WERI-Rb-1 (cell line): ENCODE results near the gene SLC13A3.
"Not testable (repeated sequence)": the region's sequence is repeated elsewhere in the genome, so short reads cannot be mapped to it uniquely, and the experiment has no call there.

Experiments used
- DNase-seq: peaks from one replicate; pipeline ENCODE4 v3.0.0-alpha.2; 2020
- H3K27ac ChIP-seq: fragments of 250-450 bp; sonication (Bioruptor Pico); 2 replicates; pipeline ENCODE4 v1.5.1; 2020; ENCODE audit warnings: mild to moderate bottlenecking, moderate library complexity
- H3K27me3 ChIP-seq: fragments of 250-450 bp; sonication (Bioruptor Pico); 2 replicates; pipeline ENCODE4 v1.5.1; 2021; ENCODE audit warnings: mild to moderate bottlenecking, low read depth, moderate library complexity; ENCODE audit not compliant: insufficient read depth, severe bottlenecking
- H3K36me3 ChIP-seq: fragments of 250-450 bp; sonication (Bioruptor Pico); 2 replicates; pipeline ENCODE4 v1.5.1; 2020; ENCODE audit warnings: mild to moderate bottlenecking, moderate library complexity
- H3K4me3 ChIP-seq: 2 replicates; pipeline ENCODE4 v1.5.1; 2011; ENCODE audit warnings: low read depth, mild to moderate bottlenecking, control low read depth, low read length
- H3K9me3 ChIP-seq: fragments of 250-450 bp; sonication (Bioruptor Pico); 2 replicates; pipeline ENCODE4 v1.5.1; 2021; ENCODE audit warnings: mild to moderate bottlenecking, moderate library complexity; ENCODE audit not compliant: severe bottlenecking
- TF ChIP-seq, protein P1 (sequence below): IDR thresholded peaks from 2 replicates; pipeline ENCODE4 v1.5.1; 2011; ENCODE audit warnings: low read depth, mild to moderate bottlenecking, control low read depth, inconsistent platforms, low read length

Gene SLC13A3

DNA sequence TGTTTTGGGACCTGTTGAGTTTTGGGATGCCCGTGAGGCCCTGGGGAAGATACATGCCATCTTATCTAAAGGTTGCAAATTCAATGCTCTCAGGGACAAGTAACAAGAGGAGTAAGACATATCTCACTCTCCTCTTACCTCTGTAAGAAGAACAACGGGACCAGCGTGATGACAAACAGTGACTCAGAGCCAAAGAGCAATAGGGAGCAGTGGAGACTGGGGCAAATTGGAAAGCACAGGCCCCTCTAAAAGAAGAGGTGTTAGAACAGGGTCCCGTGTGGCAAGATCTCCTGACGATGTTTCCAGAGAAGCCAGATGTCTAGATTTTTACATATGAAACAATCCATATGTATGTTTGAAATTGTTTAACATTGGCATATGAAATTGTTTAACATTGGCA, 26.3 kb upstream of the SLC13A3 start:
- DNase-seq, result no peak
- no peak overlapping the region for H3K4me3 ChIP-seq
- H3K36me3 ChIP-seq, result peaks cover 4% of the 10 kb centered on the region
- no peaks in the 10 kb centered on the region for H3K27me3 ChIP-seq
- TF ChIP-seq, protein P1, sequence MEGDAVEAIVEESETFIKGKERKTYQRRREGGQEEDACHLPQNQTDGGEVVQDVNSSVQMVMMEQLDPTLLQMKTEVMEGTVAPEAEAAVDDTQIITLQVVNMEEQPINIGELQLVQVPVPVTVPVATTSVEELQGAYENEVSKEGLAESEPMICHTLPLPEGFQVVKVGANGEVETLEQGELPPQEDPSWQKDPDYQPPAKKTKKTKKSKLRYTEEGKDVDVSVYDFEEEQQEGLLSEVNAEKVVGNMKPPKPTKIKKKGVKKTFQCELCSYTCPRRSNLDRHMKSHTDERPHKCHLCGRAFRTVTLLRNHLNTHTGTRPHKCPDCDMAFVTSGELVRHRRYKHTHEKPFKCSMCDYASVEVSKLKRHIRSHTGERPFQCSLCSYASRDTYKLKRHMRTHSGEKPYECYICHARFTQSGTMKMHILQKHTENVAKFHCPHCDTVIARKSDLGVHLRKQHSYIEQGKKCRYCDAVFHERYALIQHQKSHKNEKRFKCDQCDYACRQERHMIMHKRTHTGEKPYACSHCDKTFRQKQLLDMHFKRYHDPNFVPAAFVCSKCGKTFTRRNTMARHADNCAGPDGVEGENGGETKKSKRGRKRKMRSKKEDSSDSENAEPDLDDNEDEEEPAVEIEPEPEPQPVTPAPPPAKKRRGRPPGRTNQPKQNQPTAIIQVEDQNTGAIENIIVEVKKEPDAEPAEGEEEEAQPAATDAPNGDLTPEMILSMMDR, result no peak
- no peaks in the 10 kb centered on the region for H3K9me3 ChIP-seq
- H3K27ac ChIP-seq, result no peak overlapping the region

DNA sequence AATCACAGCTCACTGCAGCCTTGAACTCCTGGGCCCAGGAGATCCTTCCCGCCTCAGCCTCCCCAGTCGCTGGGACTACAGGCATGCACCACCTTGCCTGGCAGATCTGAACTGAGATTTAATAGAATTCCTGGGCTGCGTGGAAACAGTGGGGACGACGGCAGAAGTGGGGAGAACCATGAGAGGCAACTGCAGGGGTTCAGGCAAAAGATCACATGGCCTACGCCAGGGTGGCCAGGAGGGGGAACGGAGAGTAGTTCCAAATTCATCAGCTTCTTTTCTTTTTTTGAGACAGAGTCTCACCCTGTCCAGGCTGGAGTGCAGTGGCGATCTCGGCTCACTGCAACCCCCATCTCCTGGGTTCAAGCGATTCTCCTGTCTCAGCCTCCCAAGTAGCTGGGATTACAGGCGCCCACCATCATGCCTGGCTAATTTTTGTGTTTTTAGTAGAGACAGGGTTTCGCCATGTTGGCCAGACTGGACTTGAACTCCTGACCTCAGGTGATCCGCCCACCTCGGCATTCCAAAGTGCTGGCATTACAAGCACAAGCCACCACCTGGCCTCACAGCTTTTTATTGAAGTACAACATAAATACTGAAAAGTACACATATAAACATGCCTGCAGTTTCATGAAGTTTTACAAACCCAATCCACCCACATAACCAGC, 25.5 kb upstream of the SLC13A3 start:
- H3K36me3 ChIP-seq, DNase-seq, H3K4me3 ChIP-seq, H3K27ac ChIP-seq, H3K27me3 ChIP-seq, H3K9me3 ChIP-seq: not testable (repeated sequence)

DNA sequence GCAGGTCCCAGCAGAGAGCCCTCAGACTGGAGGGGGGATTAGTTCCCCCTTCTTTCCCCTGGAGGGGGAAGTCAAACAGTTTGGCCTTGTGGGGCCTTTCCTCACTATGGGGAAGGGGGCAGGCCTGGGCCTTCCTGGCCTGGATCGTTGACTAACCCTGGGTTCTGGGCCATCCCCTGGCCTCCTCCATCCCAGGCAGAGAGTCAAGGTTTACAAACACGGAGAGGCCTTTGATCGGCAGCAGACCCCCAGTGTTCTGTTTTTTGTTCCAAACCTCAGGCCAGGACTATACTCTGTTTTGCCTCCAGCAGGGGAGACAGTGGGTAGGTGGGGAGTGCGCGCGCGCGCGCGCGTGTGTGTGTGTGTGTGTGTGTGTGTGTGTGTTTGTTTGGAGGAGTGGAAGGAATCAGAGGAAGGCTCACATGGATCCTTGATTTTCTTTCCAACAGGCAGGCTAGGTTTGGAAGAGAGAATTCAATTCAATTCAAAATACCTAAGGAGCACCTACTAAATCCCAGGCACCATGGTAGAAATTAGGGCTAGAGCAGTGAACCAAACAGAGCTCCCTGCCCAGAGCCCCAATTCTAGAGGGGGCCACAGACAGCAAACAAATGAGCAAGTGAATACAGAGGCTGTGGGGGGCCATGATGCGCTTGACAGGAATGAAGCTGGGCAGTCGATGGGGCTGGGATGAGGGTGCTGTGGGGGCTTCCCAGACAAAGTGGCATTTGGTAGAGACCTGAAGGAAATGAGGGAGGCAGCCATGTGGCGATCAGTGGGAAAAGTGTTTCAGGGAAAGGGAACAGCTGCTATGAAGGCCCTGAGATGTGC, 23.2 kb upstream of the SLC13A3 start:
- Histone ChIP-seq H3K27ac (no peak overlapping the region), H3K4me3 (no peak overlapping the region), H3K36me3 (no peaks in the 10 kb centered on the region), H3K27me3 (no peaks in the 10 kb centered on the region), H3K9me3 (no peaks in the 10 kb centered on the region)
- no peak for DNase-seq
- TF ChIP-seq, protein P1, result no peak

DNA sequence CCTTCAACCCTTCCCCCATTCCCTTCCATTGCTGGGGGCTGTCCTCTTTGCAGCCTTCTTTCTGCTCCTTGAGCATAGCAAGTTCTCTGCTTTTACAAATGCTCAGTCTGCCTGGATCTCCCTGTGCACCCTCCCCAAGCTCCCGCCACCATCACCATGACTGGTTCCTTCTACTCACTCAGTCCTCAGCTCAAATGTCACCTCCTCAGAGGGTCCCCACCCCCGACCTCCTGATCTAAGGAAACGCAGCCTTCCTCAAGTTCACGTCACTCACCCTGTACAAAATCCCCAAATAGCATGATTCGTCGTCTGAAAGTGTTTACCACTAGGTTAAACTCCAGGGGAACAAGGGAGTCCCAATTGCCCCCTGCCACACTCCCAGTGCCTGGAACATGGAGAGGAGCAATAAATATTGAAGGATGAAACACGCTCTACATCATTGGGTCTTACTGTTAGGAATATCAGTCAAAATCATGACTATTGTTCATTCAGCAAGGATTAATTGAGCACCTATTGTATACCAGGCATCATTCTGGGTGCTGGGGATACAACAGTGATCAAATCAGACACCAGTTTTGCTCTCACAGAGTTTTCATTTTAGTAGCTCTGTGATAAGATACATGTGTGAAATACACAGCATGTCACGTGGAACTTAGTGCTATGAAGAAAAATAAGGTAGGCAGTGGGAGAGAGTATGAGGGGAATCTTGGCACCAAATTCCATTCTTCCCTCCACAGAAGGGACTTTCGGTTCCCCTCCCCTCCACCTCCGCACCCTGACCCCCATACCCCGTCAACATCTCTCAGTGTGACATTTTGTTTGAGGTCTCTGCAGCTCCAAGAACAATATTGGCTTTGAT, 22.4 kb upstream of the SLC13A3 start:
- TF ChIP-seq, protein P1, result no peak
- DNase-seq, result no peak
- no peaks in the 10 kb centered on the region for H3K27me3 ChIP-seq
- no peaks in the 10 kb centered on the region for H3K9me3 ChIP-seq
- no peaks in the 10 kb centered on the region for H3K36me3 ChIP-seq
- no peak overlapping the region for H3K27ac ChIP-seq
- no peak overlapping the region for H3K4me3 ChIP-seq

DNA sequence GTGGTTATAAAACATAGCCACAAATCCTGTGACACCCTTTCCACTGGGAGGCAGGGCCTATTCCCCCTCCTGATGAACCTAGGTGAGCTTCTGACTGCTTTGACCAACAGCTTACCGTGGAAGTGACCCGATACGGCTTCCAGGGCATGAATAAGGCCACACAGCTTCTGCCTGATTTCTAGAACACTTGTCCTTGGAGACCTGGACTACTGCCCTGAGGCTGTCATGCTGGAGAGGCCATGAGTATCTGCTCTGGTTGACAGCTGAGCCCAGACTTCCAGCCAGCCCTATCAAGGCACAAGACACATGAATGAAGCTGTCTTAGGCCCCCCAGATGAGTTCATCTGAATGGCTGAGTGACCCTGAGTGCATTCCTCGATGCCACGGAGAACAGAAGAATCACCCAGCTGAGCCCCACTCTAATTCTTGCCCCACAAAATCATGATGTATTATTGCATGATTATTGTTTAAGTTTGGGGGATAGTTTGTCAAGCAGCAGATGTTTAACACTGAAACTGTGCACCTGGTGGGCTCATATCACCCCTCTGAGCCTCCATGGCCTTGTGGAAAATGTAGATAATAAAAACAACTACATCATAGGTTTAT, 21.4 kb upstream of the SLC13A3 start:
- H3K4me3 ChIP-seq, result no peak overlapping the region
- no peaks in the 10 kb centered on the region for H3K9me3 ChIP-seq
- no peak overlapping the region for H3K27ac ChIP-seq
- TF ChIP-seq, protein P1, result no peak
- no peaks in the 10 kb centered on the region for H3K27me3 ChIP-seq
- DNase-seq, result no peak
- H3K36me3 ChIP-seq, result no peaks in the 10 kb centered on the region
